Neural progenitor cell (in vitro differentiated cells): ENCODE data around the gene KRT26.

ENCODE experiments used
- EZH2phosphoT487 ChIP-seq: fragments of 200-600 bp; sonication (generic); IDR thresholded peaks from 2 replicates; pipeline ENCODE4 v1.6.1; 2017; ENCODE audit warnings: antibody characterized with exemption
- TF ChIP-seq, protein P1 (sequence below): fragments of 200-600 bp; sonication (generic); IDR thresholded peaks from 2 replicates; pipeline ENCODE4 v1.5.1; 2017; ENCODE audit warnings: antibody characterized with exemption, mild to moderate bottlenecking

DNA sequence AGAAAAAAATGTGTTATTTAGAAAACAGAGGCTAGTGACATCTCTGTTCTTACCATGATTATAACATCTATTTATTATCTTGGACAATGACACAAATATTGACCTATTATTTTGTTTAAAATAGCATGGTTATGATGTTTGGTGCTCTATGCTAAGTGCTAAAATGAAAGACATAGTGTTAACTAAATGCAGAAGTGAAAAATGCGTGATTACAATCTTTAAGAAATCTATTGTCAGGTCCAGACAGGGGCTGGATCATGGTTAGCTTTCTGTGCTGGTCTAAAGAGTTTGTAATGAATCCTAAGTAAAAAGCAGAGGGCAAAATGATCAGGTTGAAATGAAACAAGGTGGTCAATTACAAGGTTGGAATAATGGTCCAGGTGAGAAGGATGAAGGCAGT, 28.4 kb upstream of the KRT26 start:
- TF ChIP-seq EZH2phosphoT487, result no peak
- TF ChIP-seq, protein P1, sequence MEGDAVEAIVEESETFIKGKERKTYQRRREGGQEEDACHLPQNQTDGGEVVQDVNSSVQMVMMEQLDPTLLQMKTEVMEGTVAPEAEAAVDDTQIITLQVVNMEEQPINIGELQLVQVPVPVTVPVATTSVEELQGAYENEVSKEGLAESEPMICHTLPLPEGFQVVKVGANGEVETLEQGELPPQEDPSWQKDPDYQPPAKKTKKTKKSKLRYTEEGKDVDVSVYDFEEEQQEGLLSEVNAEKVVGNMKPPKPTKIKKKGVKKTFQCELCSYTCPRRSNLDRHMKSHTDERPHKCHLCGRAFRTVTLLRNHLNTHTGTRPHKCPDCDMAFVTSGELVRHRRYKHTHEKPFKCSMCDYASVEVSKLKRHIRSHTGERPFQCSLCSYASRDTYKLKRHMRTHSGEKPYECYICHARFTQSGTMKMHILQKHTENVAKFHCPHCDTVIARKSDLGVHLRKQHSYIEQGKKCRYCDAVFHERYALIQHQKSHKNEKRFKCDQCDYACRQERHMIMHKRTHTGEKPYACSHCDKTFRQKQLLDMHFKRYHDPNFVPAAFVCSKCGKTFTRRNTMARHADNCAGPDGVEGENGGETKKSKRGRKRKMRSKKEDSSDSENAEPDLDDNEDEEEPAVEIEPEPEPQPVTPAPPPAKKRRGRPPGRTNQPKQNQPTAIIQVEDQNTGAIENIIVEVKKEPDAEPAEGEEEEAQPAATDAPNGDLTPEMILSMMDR, result no peak
